Measurements from ENCODE around the gene IP6K1.

IP6K1 gene

DNA sequence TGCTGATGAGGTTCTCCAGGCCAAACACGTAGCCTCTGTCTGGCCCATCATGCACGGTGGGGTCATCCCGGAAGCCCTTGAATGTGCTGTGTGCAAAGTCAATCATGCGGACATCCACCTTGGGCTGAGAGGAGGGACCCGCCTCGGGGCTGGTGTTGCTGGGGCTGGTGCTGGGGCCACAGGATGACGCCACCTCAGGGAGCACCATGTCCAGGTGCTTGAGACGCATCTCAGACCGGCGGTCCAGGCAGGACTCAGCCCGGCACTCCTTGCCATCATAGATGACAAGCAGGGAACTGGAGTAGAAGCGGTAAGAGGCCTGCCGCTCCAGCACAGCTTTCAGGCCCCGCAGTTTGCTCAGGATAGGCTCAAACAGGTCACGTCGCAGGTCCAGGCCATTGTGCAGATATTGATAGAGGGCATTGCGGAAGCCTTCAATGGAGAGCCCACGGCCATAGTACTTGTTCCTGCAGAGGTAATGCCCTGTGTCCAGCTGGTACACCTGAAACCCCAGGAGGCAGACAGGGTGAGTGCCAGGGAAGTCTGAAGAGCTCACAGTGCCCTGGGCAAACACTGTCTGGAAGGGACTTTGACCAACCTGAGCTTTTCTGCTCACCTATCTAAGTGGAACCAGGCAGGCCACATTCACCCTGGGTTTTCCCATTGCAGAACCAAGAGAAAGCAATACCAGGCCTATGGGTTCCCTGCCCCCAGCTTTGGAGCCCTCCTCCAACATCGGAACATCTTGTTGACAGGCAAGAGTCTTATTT lies 59.0 kb downstream of the IP6K1 start:
- TF ChIP-seq, protein P1, sequence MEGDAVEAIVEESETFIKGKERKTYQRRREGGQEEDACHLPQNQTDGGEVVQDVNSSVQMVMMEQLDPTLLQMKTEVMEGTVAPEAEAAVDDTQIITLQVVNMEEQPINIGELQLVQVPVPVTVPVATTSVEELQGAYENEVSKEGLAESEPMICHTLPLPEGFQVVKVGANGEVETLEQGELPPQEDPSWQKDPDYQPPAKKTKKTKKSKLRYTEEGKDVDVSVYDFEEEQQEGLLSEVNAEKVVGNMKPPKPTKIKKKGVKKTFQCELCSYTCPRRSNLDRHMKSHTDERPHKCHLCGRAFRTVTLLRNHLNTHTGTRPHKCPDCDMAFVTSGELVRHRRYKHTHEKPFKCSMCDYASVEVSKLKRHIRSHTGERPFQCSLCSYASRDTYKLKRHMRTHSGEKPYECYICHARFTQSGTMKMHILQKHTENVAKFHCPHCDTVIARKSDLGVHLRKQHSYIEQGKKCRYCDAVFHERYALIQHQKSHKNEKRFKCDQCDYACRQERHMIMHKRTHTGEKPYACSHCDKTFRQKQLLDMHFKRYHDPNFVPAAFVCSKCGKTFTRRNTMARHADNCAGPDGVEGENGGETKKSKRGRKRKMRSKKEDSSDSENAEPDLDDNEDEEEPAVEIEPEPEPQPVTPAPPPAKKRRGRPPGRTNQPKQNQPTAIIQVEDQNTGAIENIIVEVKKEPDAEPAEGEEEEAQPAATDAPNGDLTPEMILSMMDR (conservative IDR thresholded peaks at IDR 0.05; ENCODE audit: low read length): no peak
- H3K4me3 ChIP-seq (ENCODE audit: low read length): no peak overlapping the region
- DNase-seq (ENCODE audit: low read depth): no peak

DNA sequence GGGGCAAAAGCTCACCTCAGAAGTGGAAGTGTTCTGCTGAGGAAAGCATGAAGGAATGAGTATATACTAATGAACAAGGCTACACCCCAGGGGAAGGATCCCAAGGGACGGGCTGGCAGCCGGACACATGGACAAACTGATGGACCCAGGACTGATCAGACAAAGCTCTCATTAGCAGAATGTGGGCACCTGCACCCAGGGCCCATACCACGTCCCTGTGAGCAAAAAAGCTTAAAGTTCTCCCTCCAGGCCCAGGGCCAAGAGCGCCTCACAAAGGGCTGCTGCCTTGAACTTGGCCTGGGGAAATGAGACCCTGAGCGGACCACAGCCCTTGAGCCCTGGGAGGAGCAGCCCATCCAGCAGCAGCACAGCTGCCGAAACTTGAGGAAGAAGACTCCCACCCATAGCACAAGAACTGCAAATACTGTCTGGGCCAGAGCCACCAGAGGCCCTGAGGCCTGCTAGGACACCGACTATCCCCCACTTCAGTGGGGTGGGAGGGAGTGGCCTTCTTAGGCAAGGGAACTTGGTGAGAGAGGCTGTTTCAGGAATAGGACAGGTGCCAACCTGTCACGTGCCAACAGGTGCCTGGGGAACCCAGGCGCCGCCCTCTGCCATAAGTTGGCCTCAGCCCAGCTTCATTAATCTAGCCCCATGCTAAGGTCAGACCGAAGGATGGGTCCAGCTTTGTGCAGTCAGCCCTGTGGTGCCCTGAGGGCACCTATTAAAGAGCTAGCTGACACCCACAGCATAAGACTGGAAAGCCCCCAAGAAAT lies 60.2 kb downstream of the IP6K1 start:
- DNase-seq (ENCODE audit: low read depth): no peak
- TF ChIP-seq, protein P1 (conservative IDR thresholded peaks at IDR 0.05; ENCODE audit: low read length): no peak
- no peak overlapping the region for H3K4me3 ChIP-seq (ENCODE audit: low read length)

DNA sequence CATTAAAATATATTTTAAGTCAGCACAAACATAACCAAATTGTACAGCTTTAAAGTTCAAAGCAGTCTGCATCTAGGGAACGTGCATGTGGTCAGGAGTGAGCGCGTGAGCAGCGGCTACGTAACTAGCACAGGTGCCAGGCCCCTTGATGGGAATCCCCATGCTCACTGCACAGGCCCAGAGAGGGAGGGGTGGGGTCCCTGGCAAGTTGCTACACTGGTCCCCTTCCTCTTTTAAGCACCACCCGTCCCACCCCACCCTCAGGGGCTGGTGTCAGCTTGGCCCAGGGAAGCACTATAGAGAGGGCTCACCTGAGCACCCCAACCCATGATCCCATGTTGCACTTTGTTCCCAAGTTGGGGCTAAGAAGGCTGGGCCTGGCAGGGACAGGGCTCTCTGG lies 61.8 kb downstream of the IP6K1 start:
- TF ChIP-seq, protein P1 (conservative IDR thresholded peaks at IDR 0.05; ENCODE audit: low read length): no peak
- peak overlapping the region; percentile 64 for H3K4me3 ChIP-seq (ENCODE audit: low read length)
- no peak for DNase-seq (ENCODE audit: low read depth)

DNA sequence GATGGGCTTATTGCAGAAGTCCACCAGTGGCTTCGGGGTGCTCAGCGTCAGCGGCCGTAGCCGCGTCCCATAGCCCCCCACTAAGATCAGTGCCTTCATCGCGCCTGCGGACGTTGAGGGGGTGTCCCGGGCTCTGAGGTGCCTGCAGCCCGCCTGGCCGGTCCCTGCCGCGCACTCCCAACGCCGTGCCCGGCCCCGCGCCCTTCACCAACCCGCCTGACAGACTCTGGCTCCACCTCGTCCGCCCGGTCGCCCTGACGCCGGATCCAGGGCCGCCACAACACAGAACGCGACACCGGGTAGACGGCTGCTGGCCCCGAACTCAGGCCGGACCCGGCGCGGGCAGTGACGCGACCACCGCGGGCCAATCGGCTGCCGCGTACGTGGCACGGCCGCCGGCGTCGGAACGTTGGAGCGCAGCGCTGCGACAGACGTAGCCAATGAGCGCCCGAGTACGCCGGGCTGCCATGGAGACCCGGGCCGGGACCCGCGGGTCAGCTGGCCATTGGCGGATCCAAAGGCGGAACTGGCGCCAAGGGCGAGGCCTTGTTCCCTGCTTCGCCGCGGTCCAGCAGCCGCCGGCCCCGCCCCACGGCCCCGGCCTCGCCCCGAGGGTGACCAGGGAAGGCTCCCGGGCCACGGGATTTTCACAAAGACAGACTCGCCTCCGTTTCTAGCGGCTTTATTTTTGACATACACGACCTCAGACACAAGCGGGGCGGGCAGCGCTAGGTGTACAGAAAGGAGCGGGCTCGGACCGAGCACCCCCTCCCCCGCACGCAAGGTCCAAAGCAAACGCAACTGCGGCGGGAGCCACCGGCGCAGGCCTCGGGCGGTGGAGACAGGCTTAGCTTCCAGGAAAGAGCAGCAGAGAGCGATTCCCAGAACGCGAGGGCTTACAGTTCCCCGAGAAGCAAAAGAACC lies 62.5 kb downstream of the IP6K1 start, which contains the start of gene GMPPB:
Gene GMPPB, minus strand, starts transcription at position 324 of the 924 bp plus-strand sequence. Its CDS starts 225 bp downstream, at position 99.
- TF ChIP-seq, protein P1 (conservative IDR thresholded peaks at IDR 0.05; ENCODE audit: low read length): no peak
- peak within 1 kb of the TSS; percentile 100 for H3K4me3 ChIP-seq (ENCODE audit: low read length)
- DNase-seq (ENCODE audit: low read depth): peak; percentile 97

DNA sequence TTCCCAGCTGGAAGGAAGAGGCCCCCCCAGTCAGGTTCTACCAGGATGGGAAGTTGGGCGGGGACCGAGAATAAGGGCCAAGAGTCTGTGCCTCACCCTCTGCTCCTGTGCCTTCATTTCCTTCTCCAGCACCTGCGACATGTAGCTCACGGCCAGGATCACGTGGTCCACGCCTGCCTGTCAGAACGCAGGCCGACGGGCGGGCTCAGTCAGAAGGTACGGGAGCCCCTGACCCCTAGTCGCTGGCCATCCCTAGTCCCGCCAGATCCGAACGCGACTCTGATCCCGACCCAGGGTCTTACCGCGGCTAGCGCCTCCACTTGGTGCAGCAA lies 63.1 kb downstream of the IP6K1 start:
- DNase-seq (ENCODE audit: low read depth): peak; percentile 30
- H3K4me3 ChIP-seq (ENCODE audit: low read length): peak overlapping the region; percentile 100
- TF ChIP-seq, protein P1 (conservative IDR thresholded peaks at IDR 0.05; ENCODE audit: low read length): no peak

DNA sequence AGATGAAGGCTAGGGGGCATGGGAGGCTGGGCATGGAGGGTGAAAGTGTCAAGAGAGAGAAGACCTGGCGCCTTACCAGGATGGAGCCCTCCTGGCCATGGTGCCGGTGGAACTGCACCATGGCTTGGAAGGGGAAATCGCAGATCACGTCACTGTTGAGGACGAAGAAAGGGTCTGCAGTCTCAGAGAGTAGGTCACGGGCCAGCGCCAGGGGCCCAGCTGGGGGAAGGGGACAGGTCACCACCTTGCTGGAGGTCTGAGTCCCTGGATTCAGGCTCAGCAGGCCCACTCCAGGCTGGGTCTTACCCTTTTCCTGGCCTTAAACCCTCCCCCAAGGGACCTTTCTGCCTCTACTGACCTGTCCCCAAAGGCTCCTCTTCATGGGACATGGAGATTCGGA lies 63.4 kb downstream of the IP6K1 start:
- DNase-seq (ENCODE audit: low read depth): no peak
- H3K4me3 ChIP-seq (ENCODE audit: low read length): peak overlapping the region; percentile 100
- TF ChIP-seq, protein P1 (conservative IDR thresholded peaks at IDR 0.05; ENCODE audit: low read length): no peak

Data from AG10803 (cell line).